ENCODE data around the gene PHF23.

The PHF23 gene

GRCh38 chr17:7203391-7203790, 35.9 kb downstream of the PHF23 start:
- DNase-seq (ENCODE audit: low read depth in 2 of 2): no peak

GRCh38 chr17:7196651-7197401, 42.4 kb downstream of the PHF23 start:
- no peak for DNase-seq (ENCODE audit: low read depth in 2 of 2)

GRCh38 chr17:7195971-7196370, 43.3 kb downstream of the PHF23 start:
- no peak for DNase-seq (ENCODE audit: low read depth in 2 of 2)

- DNase-seq (ENCODE audit: low read depth in 2 of 2): no peak
These were observed 46.9 kb downstream of the PHF23 start for GRCh38 chr17:7192271-7192937.

GRCh38 chr17:7191571-7192270, 47.5 kb downstream of the PHF23 start:
- DNase-seq (ENCODE audit: low read depth in 2 of 2): no peak

- no peak for DNase-seq (ENCODE audit: low read depth in 2 of 2)
These were observed 48.2 kb downstream of the PHF23 start for GRCh38 chr17:7191069-7191468.

GRCh38 chr17:7190276-7190917, 48.9 kb downstream of the PHF23 start:
- DNase-seq (ENCODE audit: low read depth in 2 of 2): no peak

GRCh38 chr17:7186241-7186640, 53.0 kb downstream of the PHF23 start:
- no peak for DNase-seq (ENCODE audit: low read depth in 2 of 2)
